ENCODE results near the gene NUDT22.

The NUDT22 gene

DNA sequence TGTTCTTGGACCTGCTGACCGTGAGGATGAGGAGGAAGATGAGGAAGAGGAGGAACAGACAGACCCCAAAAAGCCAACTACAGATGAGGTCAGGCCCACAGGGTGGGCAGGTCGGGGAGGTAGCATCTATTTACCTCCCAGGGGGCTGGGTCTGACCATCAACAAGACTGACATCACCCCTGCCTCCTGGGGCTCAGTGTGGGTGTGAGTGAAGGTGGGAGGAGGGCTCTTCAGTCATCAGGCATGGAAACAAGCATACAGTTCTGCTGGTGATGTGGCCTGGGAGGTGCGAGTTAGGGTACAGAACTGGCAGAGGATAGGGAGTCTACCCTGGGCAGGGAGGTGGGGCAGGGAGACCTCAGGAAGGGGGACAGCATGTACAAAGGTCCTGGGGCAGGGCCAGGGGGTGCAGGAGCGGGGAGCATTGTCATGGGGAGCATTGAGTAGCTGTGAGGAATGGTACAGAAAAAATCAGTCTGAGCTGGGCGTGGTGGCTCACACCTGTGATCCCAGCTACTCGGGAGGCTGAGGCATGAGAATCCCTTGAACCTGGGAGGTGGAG, 34.2 kb downstream of the NUDT22 start:
- DNase-seq (ENCODE audit: low read depth), result no peak
- no peak overlapping the region for H3K4me3 ChIP-seq (ENCODE audit: low read depth, low read length)
- TF ChIP-seq, protein P1, sequence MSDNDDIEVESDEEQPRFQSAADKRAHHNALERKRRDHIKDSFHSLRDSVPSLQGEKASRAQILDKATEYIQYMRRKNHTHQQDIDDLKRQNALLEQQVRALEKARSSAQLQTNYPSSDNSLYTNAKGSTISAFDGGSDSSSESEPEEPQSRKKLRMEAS (IDR thresholded peaks at IDR 0.05; ENCODE audit: low read depth, low read length), result no peak
- no peak for TF ChIP-seq POLR2A (IDR thresholded peaks at IDR 0.05; ENCODE audit: extremely low read depth, insufficient read length)
- no peak for TF ChIP-seq CTCF (IDR thresholded peaks at IDR 0.05; ENCODE audit: low read depth, low read length)
- TF ChIP-seq MYC (IDR thresholded peaks at IDR 0.05; ENCODE audit: low read depth, low read length), result no peak

DNA sequence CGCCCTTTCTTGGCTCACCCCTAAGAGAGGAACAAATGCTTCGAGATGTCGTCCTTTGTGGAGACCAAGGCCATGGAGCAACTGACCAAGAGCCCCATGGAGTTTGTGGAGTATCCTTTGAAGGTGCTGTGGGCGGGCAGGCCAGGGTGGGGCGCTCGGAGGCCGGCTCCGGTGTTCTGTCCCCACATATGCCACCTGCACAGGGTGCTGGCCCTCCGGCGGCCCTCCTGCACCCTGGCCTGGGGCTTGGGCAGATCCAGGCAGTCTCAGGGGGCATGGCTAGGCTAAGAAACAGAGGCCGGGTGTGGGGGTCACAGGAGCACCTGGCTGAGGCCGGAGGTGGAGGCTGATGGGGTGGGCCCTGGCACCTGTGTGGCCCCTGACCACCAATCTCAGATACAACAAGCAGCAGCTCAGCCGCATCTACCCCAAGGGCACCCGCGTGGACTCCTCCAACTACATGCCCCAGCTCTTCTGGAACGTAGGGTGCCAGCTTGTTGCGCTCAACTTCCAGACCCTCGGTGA, 35.5 kb downstream of the NUDT22 start:
- DNase-seq (ENCODE audit: low read depth), result no peak
- no peak overlapping the region for H3K4me3 ChIP-seq (ENCODE audit: low read depth, low read length)
- TF ChIP-seq, protein P1 (IDR thresholded peaks at IDR 0.05; ENCODE audit: low read depth, low read length), result no peak
- TF ChIP-seq POLR2A (IDR thresholded peaks at IDR 0.05; ENCODE audit: extremely low read depth, insufficient read length) (no peak), MYC (IDR thresholded peaks at IDR 0.05; ENCODE audit: low read depth, low read length) (no peak), CTCF (IDR thresholded peaks at IDR 0.05; ENCODE audit: low read depth, low read length) (no peak)

GRCh38 chr11:64262271-64263002, 36.4 kb downstream of the NUDT22 start:
- no peak for DNase-seq (ENCODE audit: low read depth)
- no peak overlapping the region for H3K4me3 ChIP-seq (ENCODE audit: low read depth, low read length)
- TF ChIP-seq, protein P1 (IDR thresholded peaks at IDR 0.05; ENCODE audit: low read depth, low read length), result no peak
- TF ChIP-seq POLR2A (IDR thresholded peaks at IDR 0.05; ENCODE audit: extremely low read depth, insufficient read length) (no peak), MYC (IDR thresholded peaks at IDR 0.05; ENCODE audit: low read depth, low read length) (no peak), CTCF (IDR thresholded peaks at IDR 0.05; ENCODE audit: low read depth, low read length) (no peak)

DNA sequence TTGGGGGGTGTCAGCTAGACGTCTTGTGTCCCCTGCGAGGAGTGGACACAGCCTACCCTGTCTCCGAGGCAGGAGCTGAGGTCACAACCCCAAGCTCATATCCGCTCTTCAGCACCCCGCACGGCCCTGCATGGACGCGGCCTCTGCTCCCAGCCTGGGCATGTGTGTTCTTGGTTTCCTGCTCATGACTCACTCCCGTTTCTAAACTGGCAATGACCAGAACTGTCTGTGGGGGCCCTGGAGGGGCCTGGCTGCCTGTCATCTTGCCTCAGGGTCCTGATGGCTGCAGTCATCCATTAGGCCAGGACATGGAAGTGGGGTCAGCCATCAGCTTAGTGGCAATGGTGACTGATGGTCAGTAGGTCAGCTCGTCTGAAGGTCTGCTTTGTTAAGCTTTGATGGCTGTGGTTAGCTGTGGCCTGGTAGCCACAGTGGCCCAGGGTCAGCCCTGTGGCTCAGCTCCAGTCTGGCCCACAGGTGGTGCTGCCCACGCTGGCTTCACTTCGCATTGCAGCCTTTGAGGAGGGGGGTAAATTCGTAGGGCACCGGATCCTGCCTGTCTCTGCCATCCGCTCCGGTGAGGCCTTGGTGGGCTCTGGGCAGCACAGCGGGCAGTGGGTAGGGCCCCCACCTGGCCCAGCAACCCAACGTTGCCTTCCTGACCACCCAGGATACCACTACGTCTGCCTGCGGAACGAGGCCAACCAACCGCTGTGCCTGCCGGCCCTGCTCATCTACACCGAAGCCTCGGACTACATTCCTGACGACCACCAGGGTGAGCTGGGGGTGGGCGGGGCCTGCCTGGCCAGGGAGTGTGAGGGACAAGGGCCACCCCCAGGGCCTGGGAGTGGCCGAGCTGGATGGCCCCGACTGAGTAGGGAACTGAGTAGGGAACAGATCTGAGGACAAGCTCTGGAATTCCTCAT, 37.2 kb downstream of the NUDT22 start:
- TF ChIP-seq, protein P1 (IDR thresholded peaks at IDR 0.05; ENCODE audit: low read depth, low read length), result no peak
- no peak for TF ChIP-seq POLR2A (IDR thresholded peaks at IDR 0.05; ENCODE audit: extremely low read depth, insufficient read length)
- TF ChIP-seq CTCF (IDR thresholded peaks at IDR 0.05; ENCODE audit: low read depth, low read length), result no peak
- no peak for TF ChIP-seq MYC (IDR thresholded peaks at IDR 0.05; ENCODE audit: low read depth, low read length)
- no peak overlapping the region for H3K4me3 ChIP-seq (ENCODE audit: low read depth, low read length)
- DNase-seq (ENCODE audit: low read depth), result no peak

- TF ChIP-seq MYC (IDR thresholded peaks at IDR 0.05; ENCODE audit: low read depth, low read length) (no peak), CTCF (IDR thresholded peaks at IDR 0.05; ENCODE audit: low read depth, low read length) (no peak), POLR2A (IDR thresholded peaks at IDR 0.05; ENCODE audit: extremely low read depth, insufficient read length) (no peak)
- TF ChIP-seq, protein P1 (IDR thresholded peaks at IDR 0.05; ENCODE audit: low read depth, low read length), result no peak
- no peak overlapping the region for H3K4me3 ChIP-seq (ENCODE audit: low read depth, low read length)
- DNase-seq (ENCODE audit: low read depth), result no peak
Measured at GRCh38 chr11:64263947-64264317, 37.9 kb downstream of the NUDT22 start.
